Retina (tissue), 1 donor: ENCODE measurements around the gene COMMD1.
"Not testable (repeated sequence)": the region's sequence is repeated elsewhere in the genome, so short reads cannot be mapped to it uniquely, and the experiment has no call there.

Experiments used
- DNase-seq: peaks from one replicate; pipeline ENCODE4 v3.0.0-alpha.2; 2016

Gene COMMD1

GRCh38 chr2:61905372-61906185 is at the start of gene COMMD1:
TSS of gene COMMD1 (plus strand) at chr2:61905674. CDS start at chr2:61905679, 5 bp downstream.
- peak; percentile 88 for DNase-seq

- DNase-seq, result no peak
Measured at GRCh38 chr2:61857224-61857623, 48.2 kb upstream of the COMMD1 start.

- DNase-seq, result no peak
Measured at GRCh38 chr2:61862085-61862484, 43.4 kb upstream of the COMMD1 start.

GRCh38 chr2:61866482-61867089 is 38.9 kb upstream of the COMMD1 start:
- not testable (repeated sequence) for DNase-seq

- DNase-seq, result no peak
Measured at GRCh38 chr2:61876400-61876799, 29.1 kb upstream of the COMMD1 start.

GRCh38 chr2:61877571-61878245 is 27.8 kb upstream of the COMMD1 start:
- no peak for DNase-seq

- no peak for DNase-seq
Measured at GRCh38 chr2:61878761-61879160, 26.7 kb upstream of the COMMD1 start.

GRCh38 chr2:61879351-61879750 is 26.1 kb upstream of the COMMD1 start:
- DNase-seq, result not testable (repeated sequence)

GRCh38 chr2:61882850-61883249 is 22.6 kb upstream of the COMMD1 start:
- no peak for DNase-seq

- no peak for DNase-seq
Measured at GRCh38 chr2:61885896-61886603, 19.4 kb upstream of the COMMD1 start.

GRCh38 chr2:61887717-61888266 is 17.7 kb upstream of the COMMD1 start:
- no peak for DNase-seq

GRCh38 chr2:61888267-61889055 is 17.0 kb upstream of the COMMD1 start, which contains the start of gene CCT4:
TSS of gene CCT4 (minus strand) at chr2:61888656. CDS start at chr2:61888507, 149 bp downstream.
- DNase-seq, result peak; percentile 100

- no peak for DNase-seq
Measured at GRCh38 chr2:61898810-61899209, 6.7 kb upstream of the COMMD1 start.

- DNase-seq, result no peak
Measured at GRCh38 chr2:61900281-61900680, 5.2 kb upstream of the COMMD1 start.

GRCh38 chr2:61906186-61906470 is 654 bp downstream of the COMMD1 start:
- DNase-seq, result no peak

- DNase-seq, result no peak
Measured at GRCh38 chr2:61909116-61909515, 3.6 kb downstream of the COMMD1 start.

- DNase-seq, result no peak
Measured at GRCh38 chr2:61910603-61911002, 5.1 kb downstream of the COMMD1 start.

GRCh38 chr2:61911510-61911909 is 6.0 kb downstream of the COMMD1 start:
- DNase-seq, result no peak

GRCh38 chr2:61914794-61915193 is 9.3 kb downstream of the COMMD1 start:
- not testable (repeated sequence) for DNase-seq

- DNase-seq, result no peak
Measured at GRCh38 chr2:61920548-61920947, 15.1 kb downstream of the COMMD1 start.

- no peak for DNase-seq
Measured at GRCh38 chr2:61922714-61923113, 17.2 kb downstream of the COMMD1 start.
